GM18502 (cell line): Measurements from ENCODE around the gene APLF.
A peak's percentile ranks its signal among the peaks of the same experiment; 100 is the strongest.
"Not testable (repeated sequence)": the region's sequence is repeated elsewhere in the genome, so short reads cannot be mapped to it uniquely, and the experiment has no call there.

Experiments
- ATAC-seq: cut with Tn5 transposase; IDR thresholded peaks from one replicate; pipeline ENCODE4 v1.9.1; 2021; ENCODE audit warnings: mild to moderate bottlenecking; ENCODE audit not compliant: unreplicated experiment, poor library complexity

The APLF gene

GRCh38 chr2:68438455-68439303 lies 28.7 kb upstream of the APLF start:
- ATAC-seq, result no peak

GRCh38 chr2:68441179-68441993 lies 26.0 kb upstream of the APLF start:
- ATAC-seq, result peak; percentile 97

- no peak for ATAC-seq
Measured at GRCh38 chr2:68441994-68442322, 25.4 kb upstream of the APLF start.

- not testable (repeated sequence) for ATAC-seq
Measured at GRCh38 chr2:68446425-68446824, 21.0 kb upstream of the APLF start.

GRCh38 chr2:68447118-68447517 lies 20.3 kb upstream of the APLF start:
- ATAC-seq, result no peak

- no peak for ATAC-seq
Measured at GRCh38 chr2:68448671-68449653, 18.4 kb upstream of the APLF start.

GRCh38 chr2:68452158-68452900 lies 15.1 kb upstream of the APLF start:
- ATAC-seq, result no peak

- ATAC-seq, result no peak
Measured at GRCh38 chr2:68453761-68454360, 13.5 kb upstream of the APLF start.

- ATAC-seq, result no peak
Measured at GRCh38 chr2:68454719-68455118, 12.7 kb upstream of the APLF start.

- ATAC-seq, result no peak
Measured at GRCh38 chr2:68456198-68456597, 11.2 kb upstream of the APLF start.

- no peak for ATAC-seq
Measured at GRCh38 chr2:68458981-68459380, 8.4 kb upstream of the APLF start.

- no peak for ATAC-seq
Measured at GRCh38 chr2:68463287-68463877, 4.0 kb upstream of the APLF start.

- ATAC-seq, result no peak
Measured at GRCh38 chr2:68464651-68465050, 2.7 kb upstream of the APLF start.

GRCh38 chr2:68465081-68465916 lies 2.1 kb upstream of the APLF start:
- no peak for ATAC-seq

- no peak for ATAC-seq
Measured at GRCh38 chr2:68466361-68466777, 1.0 kb upstream of the APLF start.

GRCh38 chr2:68466778-68467076 lies 658 bp upstream of the APLF start:
- ATAC-seq, result peak; percentile 41

- ATAC-seq, result no peak
Measured at GRCh38 chr2:68468801-68469200, 1.4 kb downstream of the APLF start.

- no peak for ATAC-seq
Measured at GRCh38 chr2:68469935-68470334, 2.5 kb downstream of the APLF start.
